Muscle of leg (tissue), 11 donors: ENCODE results near the gene HMMR. TPM values are rescaled to one million over a fixed set of nuclear protein-coding genes. Genes with fewer than 3 reads are reported as not detected.

Experiments used
- DNase-seq: peaks from one replicate; pipeline ENCODE4 v3.0.0; 2013
- H3K27ac ChIP-seq: one replicate; pipeline ENCODE4 v1.5.1; 2013; ENCODE audit warnings: mild to moderate bottlenecking, low read length, control low read depth
- H3K27me3 ChIP-seq: one replicate; pipeline ENCODE4 v1.6.1; 2013; ENCODE audit warnings: low read length; ENCODE audit not compliant: control insufficient read depth, insufficient read depth
- H3K36me3 ChIP-seq: one replicate; pipeline ENCODE4 v1.6.1; 2013; ENCODE audit warnings: low read length; ENCODE audit not compliant: control insufficient read depth, insufficient read depth
- H3K4me1 ChIP-seq: one replicate; pipeline ENCODE4 v1.6.1; 2013; ENCODE audit warnings: low read length; ENCODE audit not compliant: control insufficient read depth, insufficient read depth
- H3K4me3 ChIP-seq: one replicate; pipeline ENCODE4 v1.5.1; 2013; ENCODE audit warnings: low read length, control low read depth
- H3K9me3 ChIP-seq: replicated peaks from 2 replicates; pipeline ENCODE4 v1.6.1; 2013; ENCODE audit warnings: low read depth, low read length; ENCODE audit not compliant: control insufficient read depth
- WGBS: methylation state at CpG from one replicate; pipeline ENCODE4 v1.1.5; 2013; ENCODE audit warnings: missing lambda C conversion rate; ENCODE audit not compliant: insufficient coverage; 5-methylcytosine and 5-hydroxymethylcytosine counted together
- polyA plus RNA-seq, 8 donors: library from polyadenylated mRNA; unstranded; fragments of 120-200 nt; gene quantifications; one replicate each; pipeline versions ENCODE4 v1.2.1 to v1.2.3, GENCODE V29; 2013; ENCODE audit warnings: inconsistent platforms in 1 of 8, low replicate concordance in 1 of 8; ENCODE audit not compliant: insufficient read length in 8 of 8, insufficient read depth in 1 of 8
- total RNA-seq: library from RNA; stranded (reverse); fragments of 120-200 nt; gene quantifications from one replicate; pipeline ENCODE4 v1.2.4, GENCODE V29; 2013

Gene HMMR
- total and polyA plus RNA-seq, 9 donors = 7.8 to 13.4 (median 10.7) TPM

GRCh38 chr5:163478126-163478981 lies 17.9 kb downstream of the HMMR start:
- no CpG with 5 or more reads among the region's 2 CpGs for WGBS

GRCh38 chr5:163478982-163479271 lies 18.5 kb downstream of the HMMR start:
- Histone ChIP-seq H3K4me1 (no peaks in the 10 kb centered on the region), H3K27me3 (no peaks in the 10 kb centered on the region), H3K36me3 (peaks cover 5% of the 10 kb centered on the region), H3K4me3 (no peak overlapping the region), H3K9me3 (no peaks in the 10 kb centered on the region), H3K27ac (no peak overlapping the region)
- no peak for DNase-seq
- no CpG with 5 or more reads among the region's 1 CpG for WGBS

More at GRCh38 chr5:163478126-163478981, 17.9 kb downstream of the HMMR start:
- H3K4me1 ChIP-seq = no peaks in the 10 kb centered on the region
- H3K27me3 ChIP-seq = no peaks in the 10 kb centered on the region
- no peak for DNase-seq
- H3K27ac ChIP-seq = no peak overlapping the region
- H3K9me3 ChIP-seq = no peaks in the 10 kb centered on the region
- H3K4me3 ChIP-seq = no peak overlapping the region
- H3K36me3 ChIP-seq = peaks cover 5% of the 10 kb centered on the region

DNA sequence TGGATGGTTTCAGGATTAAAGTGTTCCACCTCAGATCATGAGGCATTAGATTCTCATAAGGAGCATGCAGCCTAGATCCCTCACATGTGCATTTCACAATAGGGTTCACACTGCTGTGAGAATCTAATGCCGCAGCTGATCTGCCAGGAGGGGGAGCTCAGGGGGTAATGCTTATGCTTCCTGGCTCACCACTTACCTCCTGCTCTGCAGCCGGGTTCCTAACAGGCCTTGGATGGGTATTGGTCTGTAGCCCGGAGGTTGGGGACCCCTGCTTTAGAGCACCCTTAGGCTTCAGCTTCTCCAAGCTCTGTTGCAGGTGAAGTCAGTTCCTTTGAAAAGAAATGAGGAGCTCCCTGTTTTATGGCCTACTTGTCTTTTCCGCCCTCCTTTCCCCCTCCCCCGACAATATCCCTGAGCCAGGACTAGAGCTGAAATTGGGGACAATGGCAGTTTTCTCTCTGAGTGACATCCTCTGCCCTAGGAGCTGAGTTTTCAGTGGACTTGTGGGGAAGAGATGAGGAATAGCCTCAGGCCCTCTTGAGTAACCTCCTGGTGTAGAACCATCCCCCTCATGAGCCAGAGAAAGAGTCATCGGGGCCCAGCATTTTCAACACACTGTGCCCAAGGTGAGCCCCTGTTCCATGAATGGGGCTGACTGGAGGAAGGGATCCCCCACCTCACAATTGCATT lies 28.8 kb downstream of the HMMR start:
- Histone ChIP-seq H3K36me3 (peaks cover 15% of the 10 kb centered on the region), H3K27me3 (no peaks in the 10 kb centered on the region), H3K27ac (no peak overlapping the region), H3K9me3 (no peaks in the 10 kb centered on the region), H3K4me1 (no peaks in the 10 kb centered on the region), H3K4me3 (no peak overlapping the region)
- DNase-seq = peak; percentile 4
- no CpG with 5 or more reads among the region's 6 CpGs for WGBS

GRCh38 chr5:163489745-163490075 lies 29.3 kb downstream of the HMMR start:
- no peaks in the 10 kb centered on the region for H3K9me3 ChIP-seq
- H3K27ac ChIP-seq = no peak overlapping the region
- WGBS = no CpG with 5 or more reads among the region's 3 CpGs
- no peak overlapping the region for H3K4me3 ChIP-seq
- no peaks in the 10 kb centered on the region for H3K4me1 ChIP-seq
- no peak for DNase-seq
- peaks cover 15% of the 10 kb centered on the region for H3K36me3 ChIP-seq
- H3K27me3 ChIP-seq = no peaks in the 10 kb centered on the region

DNA sequence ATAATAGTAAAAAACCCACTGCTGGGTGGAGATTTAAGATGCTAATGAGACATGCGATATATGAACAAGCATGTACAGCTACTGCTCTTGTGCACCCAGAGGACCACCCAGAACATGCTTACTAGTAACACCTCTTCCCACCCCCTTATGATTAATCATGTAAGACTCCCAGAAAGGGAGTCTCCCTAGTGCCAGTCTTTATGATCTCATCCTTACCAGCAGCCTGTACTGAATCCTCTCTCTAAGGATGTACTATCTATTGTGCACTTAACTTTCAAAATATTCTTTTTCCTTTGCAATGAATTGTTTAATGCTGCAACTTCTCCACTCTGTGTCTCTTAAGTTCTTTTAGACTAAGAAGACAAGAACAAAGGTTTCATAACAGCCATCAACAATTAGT lies 35.9 kb downstream of the HMMR start:
- H3K4me3 ChIP-seq = no peak overlapping the region
- H3K27ac ChIP-seq = no peak overlapping the region
- no peaks in the 10 kb centered on the region for H3K36me3 ChIP-seq
- no peak for DNase-seq
- H3K4me1 ChIP-seq = no peaks in the 10 kb centered on the region
- WGBS = no CpG with 5 or more reads among the region's 1 CpG
- no peaks in the 10 kb centered on the region for H3K27me3 ChIP-seq
- no peaks in the 10 kb centered on the region for H3K9me3 ChIP-seq

DNA sequence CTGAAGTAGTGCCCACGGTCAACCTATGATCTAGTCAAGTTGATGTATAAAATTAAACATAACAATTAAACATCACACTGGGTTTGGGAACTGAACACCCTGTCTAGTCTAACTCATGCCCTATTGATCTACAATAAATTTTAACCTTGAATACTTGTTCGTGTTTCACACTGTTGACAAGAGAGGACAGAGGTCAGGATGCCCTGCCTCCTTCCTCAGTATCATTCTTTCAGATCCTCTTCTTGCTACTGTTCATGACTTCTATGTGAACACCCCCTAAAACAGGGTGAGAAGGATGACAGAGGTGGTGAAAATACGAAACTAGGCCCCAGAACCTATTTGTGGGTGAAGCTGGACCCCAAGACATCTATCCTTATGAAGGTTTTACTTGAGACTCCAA lies 36.9 kb downstream of the HMMR start:
- no peak overlapping the region for H3K27ac ChIP-seq
- no CpG with 5 or more reads among the region's 3 CpGs for WGBS
- H3K9me3 ChIP-seq = no peaks in the 10 kb centered on the region
- no peak overlapping the region for H3K4me3 ChIP-seq
- no peaks in the 10 kb centered on the region for H3K36me3 ChIP-seq
- no peaks in the 10 kb centered on the region for H3K4me1 ChIP-seq
- no peaks in the 10 kb centered on the region for H3K27me3 ChIP-seq
- no peak for DNase-seq

DNA sequence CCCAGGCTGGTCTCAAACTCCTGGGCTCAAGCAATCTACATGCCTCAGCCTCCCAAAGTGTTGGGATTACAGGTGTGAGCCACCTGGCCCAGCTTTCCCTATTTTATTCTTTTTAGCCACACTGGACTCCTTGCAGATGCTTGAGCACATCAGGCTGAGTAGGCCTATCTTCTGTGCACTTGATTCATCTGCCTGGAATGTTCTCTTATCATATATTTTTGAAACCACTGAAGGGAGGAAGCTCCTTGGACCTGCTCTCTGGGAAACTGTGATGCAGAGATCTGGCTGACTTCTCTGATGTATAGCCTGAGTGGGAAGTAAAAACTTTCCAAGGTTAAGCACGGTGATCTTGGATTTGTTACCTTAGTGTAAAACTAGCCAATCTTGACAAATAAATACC lies 38.5 kb downstream of the HMMR start:
- Histone ChIP-seq H3K4me3 (no peak overlapping the region), H3K27ac (no peak overlapping the region), H3K9me3 (no peaks in the 10 kb centered on the region), H3K4me1 (peaks cover 3% of the 10 kb centered on the region), H3K27me3 (no peaks in the 10 kb centered on the region), H3K36me3 (no peaks in the 10 kb centered on the region)
- no peak for DNase-seq
- WGBS = no CpG with 5 or more reads among the region's 1 CpG

GRCh38 chr5:163502521-163502920 lies 42.1 kb downstream of the HMMR start:
- H3K36me3 ChIP-seq = no peaks in the 10 kb centered on the region
- H3K4me1 ChIP-seq = peaks cover 7% of the 10 kb centered on the region
- H3K27ac ChIP-seq = peak overlapping the region; percentile 98
- no peaks in the 10 kb centered on the region for H3K27me3 ChIP-seq
- peak overlapping the region; percentile 79 for H3K4me3 ChIP-seq
- DNase-seq = peak; percentile 12
- 29% methylated on average over 4 of the region's 8 CpGs for WGBS
- H3K9me3 ChIP-seq = no peaks in the 10 kb centered on the region

- WGBS = 0% methylated on average over 10 of the region's 17 CpGs
- no peaks in the 10 kb centered on the region for H3K27me3 ChIP-seq
- peak; percentile 93 for DNase-seq
- H3K27ac ChIP-seq = peak overlapping the region; percentile 98
- no peaks in the 10 kb centered on the region for H3K36me3 ChIP-seq
- no peaks in the 10 kb centered on the region for H3K9me3 ChIP-seq
- H3K4me3 ChIP-seq = peak overlapping the region; percentile 79
- H3K4me1 ChIP-seq = peaks cover 11% of the 10 kb centered on the region
These were observed 43.0 kb downstream of the HMMR start for GRCh38 chr5:163503106-163504078.
